Stomach (tissue), 4 donors: ENCODE data around the gene FCHSD2.

ENCODE experiments used
- CTCF ChIP-seq, 7 experiments: fragments of 450-650 bp in 4 of 7; fragments of 200-600 bp in 3 of 7; sonication (generic) in 3 of 7; IDR thresholded peaks; one replicate each; pipeline ENCODE4 v1.5.1; 2016 to 2019; ENCODE audit warnings: antibody characterized with exemption in 7 of 7, control low read depth in 2 of 7, mild to moderate bottlenecking in 1 of 7
- POLR2AphosphoS5 ChIP-seq, 3 donors: sonication (generic); formaldehyde crosslinking; IDR thresholded peaks; one replicate each; pipeline ENCODE4 v1.6.1; 2016; ENCODE audit warnings: antibody characterized with exemption in 3 of 3

- TF ChIP-seq POLR2AphosphoS5 (IDR thresholded peaks at IDR 0.05) (no peak), CTCF (IDR thresholded peaks at IDR 0.05) (no peak)
Measured at GRCh38 chr11:73114835-73115220, 27.3 kb downstream of the FCHSD2 start.
